HG03159 (cell line): Measurements from ENCODE around the gene BEST2.
A peak's percentile ranks its signal among the peaks of the same experiment; 100 is the strongest.
"Not testable (repeated sequence)": the region's sequence is repeated elsewhere in the genome, so short reads cannot be mapped to it uniquely, and the experiment has no call there.

Experiments
- ATAC-seq: cut with Tn5 transposase; IDR thresholded peaks from one replicate; pipeline ENCODE4 v1.9.1; 2021; ENCODE audit warnings: mild to moderate bottlenecking, moderate library complexity; ENCODE audit not compliant: unreplicated experiment

BEST2 gene

DNA sequence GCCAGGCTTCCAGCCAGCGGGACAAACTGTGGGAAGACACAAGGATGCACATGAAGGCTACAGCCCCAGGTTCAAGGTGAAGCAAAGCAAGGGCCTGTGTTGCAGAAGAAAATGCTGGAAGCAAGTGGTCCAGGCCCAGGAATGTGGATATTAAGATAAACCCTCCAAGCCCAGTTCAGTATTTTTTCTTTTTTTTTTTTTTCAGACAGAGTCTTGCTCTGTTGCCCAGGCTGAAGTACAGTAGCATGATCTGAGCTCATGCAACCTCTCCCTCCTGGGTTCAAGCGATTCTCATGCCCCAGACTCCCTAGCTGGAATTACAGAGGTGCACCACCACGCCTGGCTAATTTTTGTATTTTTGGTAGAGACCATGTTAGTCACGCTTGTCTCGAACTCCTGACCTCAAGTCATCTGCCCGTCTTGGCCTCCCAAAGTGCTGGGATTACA lies 45.6 kb downstream of the BEST2 start:
- no peak for ATAC-seq

DNA sequence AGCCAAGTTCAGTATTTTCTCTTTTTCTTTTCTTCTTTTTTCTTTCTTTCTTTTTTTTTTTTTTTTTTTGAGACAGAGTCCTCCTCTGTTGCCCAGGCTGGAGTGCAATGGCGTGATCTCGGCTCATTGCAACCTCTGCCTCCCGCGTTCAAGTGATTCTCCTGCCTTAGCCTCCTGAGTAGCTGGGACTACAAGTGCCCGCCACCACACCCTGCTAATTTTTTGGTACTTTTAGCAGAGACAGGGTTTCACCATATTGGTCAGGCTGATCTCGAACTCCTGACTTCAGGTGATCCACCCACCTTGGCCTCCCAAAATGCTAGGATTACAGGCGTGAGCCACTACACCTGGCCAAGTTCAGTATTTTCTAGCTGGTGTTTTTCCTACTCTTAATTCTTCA lies 46.0 kb downstream of the BEST2 start:
- not testable (repeated sequence) for ATAC-seq

DNA sequence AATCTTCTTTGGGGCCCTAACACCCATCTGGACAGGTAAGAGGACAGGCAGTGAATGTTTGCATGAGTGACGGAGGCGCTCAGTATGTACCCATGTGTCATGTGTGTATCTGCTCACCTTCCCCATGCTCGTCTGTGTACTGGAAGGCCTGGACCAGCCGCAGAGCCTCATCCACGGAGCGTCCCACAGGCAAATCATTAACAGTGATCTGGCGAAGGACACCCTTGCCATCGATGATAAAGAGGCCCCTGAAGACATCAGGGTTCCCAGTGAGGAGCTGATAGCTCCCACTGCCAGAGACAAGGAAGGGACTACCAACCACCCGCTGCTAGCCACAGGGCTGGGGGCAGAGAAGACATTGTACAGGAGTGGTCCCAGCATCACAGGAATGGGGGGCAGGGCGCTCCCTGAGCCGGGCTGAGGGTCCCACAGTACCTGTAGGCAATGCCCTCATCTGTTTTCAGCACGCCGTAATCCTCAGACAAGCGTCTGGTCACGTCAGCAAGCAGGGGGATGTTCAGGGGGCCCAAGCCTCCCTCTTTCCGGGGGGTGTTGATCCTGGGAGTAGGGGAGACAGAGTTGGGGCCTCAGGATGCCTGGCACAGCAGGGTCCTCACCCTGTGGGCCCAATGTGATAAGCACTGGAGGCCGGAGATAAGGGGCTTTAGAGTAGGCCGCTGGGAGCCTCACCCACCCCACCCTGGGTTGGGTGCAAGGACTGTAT lies 48.3 kb downstream of the BEST2 start:
- no peak for ATAC-seq

GRCh38 chr19:12800466-12800770 lies 48.8 kb downstream of the BEST2 start:
- no peak for ATAC-seq

DNA sequence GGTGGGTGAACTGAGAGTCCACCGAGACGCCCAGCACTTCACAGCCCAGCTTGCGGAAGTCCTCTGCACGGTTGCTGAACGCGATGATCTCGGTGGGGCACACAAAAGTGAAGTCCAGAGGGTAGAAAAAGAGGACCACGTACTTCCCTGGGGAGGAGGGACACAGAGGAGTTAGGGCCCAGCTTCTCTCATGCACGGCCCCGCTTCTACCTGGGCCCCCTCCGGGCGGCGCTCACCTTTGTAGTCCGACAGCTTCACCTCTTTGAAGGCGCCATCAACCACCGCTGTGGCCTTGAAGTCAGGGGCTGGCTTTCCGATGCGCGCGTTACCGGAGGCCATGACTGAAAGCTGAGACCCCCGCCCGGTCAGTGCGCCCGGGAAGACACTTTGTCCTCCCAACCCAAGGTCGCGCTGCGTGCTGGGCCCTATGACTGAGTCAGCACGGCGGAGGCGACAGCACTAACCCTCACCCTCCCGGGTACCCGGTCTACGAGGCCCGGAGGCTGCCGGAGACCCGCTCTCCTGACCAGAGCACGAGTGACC lies 49.4 kb downstream of the BEST2 start:
- ATAC-seq, result no peak

- ATAC-seq, result peak; percentile 46
These were observed 50.1 kb downstream of the BEST2 start, which contains the start of the genes PRDX2 and THSD8 for GRCh38 chr19:12801466-12802266. TSS of gene PRDX2 (minus strand) at chr19:12801800. CDS start at chr19:12801261, 539 bp downstream. TSS of gene THSD8 (plus strand) at chr19:12802069. CDS start at chr19:12802072, 3 bp downstream.

DNA sequence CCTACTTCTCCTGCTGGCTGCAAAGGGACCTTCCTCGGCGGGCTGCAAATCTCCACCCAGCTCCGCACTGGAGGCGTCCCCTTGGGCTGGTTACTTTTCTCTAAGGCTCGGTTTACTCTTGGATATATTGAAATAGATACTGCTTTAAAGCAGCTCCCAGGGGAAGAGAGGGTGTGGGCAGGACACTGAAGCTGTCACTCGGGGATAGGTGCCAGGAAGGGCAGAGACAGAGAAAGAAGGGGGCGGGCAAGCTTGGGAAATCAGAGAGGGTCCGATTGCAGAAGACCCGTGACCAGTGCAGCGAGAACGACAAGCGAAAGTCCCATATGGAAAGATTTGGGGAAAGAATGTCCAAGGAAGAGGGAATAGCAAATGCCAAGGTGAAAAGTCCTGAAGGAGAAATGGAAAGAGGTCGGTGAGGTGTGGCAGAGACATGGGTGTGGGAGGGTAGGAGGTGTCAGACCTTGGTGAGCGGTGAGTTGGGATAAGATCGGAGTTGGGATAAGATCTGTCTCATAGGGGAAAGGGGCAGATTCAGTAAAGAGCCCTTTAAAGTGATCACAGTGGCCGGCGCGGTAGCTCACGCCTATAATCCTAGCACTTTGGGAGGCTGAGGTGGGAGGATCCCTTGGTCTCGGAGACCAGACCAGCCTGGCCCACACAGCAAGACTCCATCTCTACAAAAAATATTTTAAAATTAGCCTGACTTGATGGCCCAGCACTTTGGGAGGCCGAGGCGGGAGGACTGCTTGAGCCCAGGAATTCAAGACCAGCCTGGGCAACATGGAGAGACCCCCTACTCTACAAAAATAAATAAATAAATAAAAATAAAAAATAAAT lies 50.9 kb downstream of the BEST2 start:
- ATAC-seq, result no peak

DNA sequence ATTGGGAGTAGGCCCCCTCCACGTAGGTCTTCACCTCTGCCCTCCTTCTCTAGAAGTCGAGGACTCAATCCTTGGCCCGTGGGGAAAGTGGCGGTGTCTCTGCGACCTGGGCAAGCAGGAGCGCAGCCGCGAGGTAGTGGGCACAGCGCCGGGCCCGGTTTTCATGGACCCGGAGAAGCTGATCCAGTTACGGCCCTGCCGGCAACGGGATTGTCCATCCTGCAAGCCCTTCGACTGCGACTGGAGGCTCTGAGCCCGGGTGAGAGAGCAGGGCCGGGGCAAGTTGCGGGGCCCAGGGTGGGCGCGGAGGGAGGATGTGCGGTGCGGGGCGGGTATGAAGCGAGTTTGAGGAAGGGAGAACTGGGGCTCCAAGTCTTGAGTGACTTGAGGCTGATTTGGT lies 52.5 kb downstream of the BEST2 start:
- ATAC-seq, result no peak

- peak; percentile 75 for ATAC-seq
These were observed 54.9 kb downstream of the BEST2 start, which contains the start of gene RNASEH2A for GRCh38 chr19:12806242-12807081. TSS of gene RNASEH2A (plus strand) at chr19:12806584. CDS start at chr19:12806674, 90 bp downstream.
